Neuronal stem cell (in vitro differentiated cells): ENCODE results near the gene LDLRAD3.

Experiments used
- DNase-seq: peaks from one replicate; pipeline ENCODE4 v3.0.0-alpha.2; 2013; ENCODE audit warnings: low spot score
- H2AFZ ChIP-seq: one replicate; pipeline ENCODE4 v1.6.1; 2013; ENCODE audit warnings: mild to moderate bottlenecking, low read length, inconsistent platforms
- H2AK5ac ChIP-seq: 2 replicates; pipeline ENCODE4 v1.6.1; 2013; ENCODE audit warnings: low read depth, mild to moderate bottlenecking, inconsistent platforms, low read length, moderate library complexity, mixed read lengths
- H2BK120ac ChIP-seq: 2 replicates; pipeline ENCODE4 v1.6.1; 2013; ENCODE audit warnings: low read depth, mild to moderate bottlenecking, inconsistent platforms, low read length, moderate library complexity, mixed read lengths
- H2BK12ac ChIP-seq: one replicate; pipeline ENCODE4 v1.6.1; 2013; ENCODE audit warnings: low read length, inconsistent platforms
- H2BK15ac ChIP-seq: 2 replicates; pipeline ENCODE4 v1.6.1; 2013; ENCODE audit warnings: mild to moderate bottlenecking, low read length, inconsistent platforms, mixed read lengths
- H2BK5ac ChIP-seq: one replicate; pipeline ENCODE4 v1.6.1; 2013; ENCODE audit warnings: inconsistent platforms, mild to moderate bottlenecking, low read length, moderate library complexity
- H3K14ac ChIP-seq: one replicate; pipeline ENCODE4 v1.6.1; 2013; ENCODE audit warnings: low read length, inconsistent platforms
- H3K18ac ChIP-seq: 2 replicates; pipeline ENCODE4 v1.6.1; 2013; ENCODE audit warnings: low read length, inconsistent platforms
- H3K23ac ChIP-seq: 2 replicates; pipeline ENCODE4 v1.6.1; 2013; ENCODE audit warnings: low read depth, mild to moderate bottlenecking, mixed read lengths, low read length, inconsistent platforms; ENCODE audit not compliant: poor library complexity
- H3K27ac ChIP-seq: replicated peaks from 3 replicates; pipeline ENCODE4 v1.5.1; 2013; ENCODE audit warnings: low read length, inconsistent platforms
- H3K27me3 ChIP-seq, 3 experiments: 2 replicates each; pipeline ENCODE4 v1.6.1; 2013; ENCODE audit warnings: low read length in 3 of 3, mild to moderate bottlenecking in 2 of 3, inconsistent platforms in 1 of 3, low read depth in 1 of 3, mixed read lengths in 1 of 3, moderate library complexity in 1 of 3; ENCODE audit not compliant: control insufficient read depth in 3 of 3, insufficient read depth in 3 of 3
- H3K36me3 ChIP-seq, 2 donors: replicated peaks in 1 of 2; 2 replicates each; pipeline ENCODE4 v1.6.1; 2013; ENCODE audit warnings: low read length in 2 of 2; ENCODE audit not compliant: control insufficient read depth in 2 of 2, insufficient read depth in 2 of 2
- H3K4ac ChIP-seq: 2 replicates; pipeline ENCODE4 v1.6.1; 2013; ENCODE audit warnings: inconsistent platforms, mild to moderate bottlenecking, low read length, moderate library complexity
- H3K4me1 ChIP-seq, 2 donors: 1 replicate in 1 of 2; 2 replicates in 1 of 2; pipeline ENCODE4 v1.6.1; 2013; ENCODE audit warnings: low read length in 2 of 2, low read depth in 1 of 2; ENCODE audit not compliant: control insufficient read depth in 2 of 2, insufficient read depth in 1 of 2
- H3K4me2 ChIP-seq: one replicate; pipeline ENCODE4 v1.6.1; 2013; ENCODE audit warnings: mild to moderate bottlenecking, low read length, inconsistent platforms; ENCODE audit not compliant: insufficient read depth, poor library complexity, severe bottlenecking
- H3K4me3 ChIP-seq, 2 donors: 2 replicates each; pipeline ENCODE4 v1.5.1; 2013; ENCODE audit warnings: low read length in 2 of 2, mild to moderate bottlenecking in 2 of 2, inconsistent platforms in 1 of 2, moderate library complexity in 1 of 2
- H3K79me1 ChIP-seq: one replicate; pipeline ENCODE4 v1.6.1; 2013; ENCODE audit warnings: low read depth, mild to moderate bottlenecking, inconsistent platforms, low read length, moderate library complexity
- H3K9ac ChIP-seq: one replicate; pipeline ENCODE4 v1.6.1; 2013; ENCODE audit warnings: mild to moderate bottlenecking, low read depth, low read length, inconsistent platforms; ENCODE audit not compliant: poor library complexity
- H3K9me3 ChIP-seq, 2 donors: replicated peaks in 1 of 2; 2 replicates each; pipeline versions ENCODE3 to v1.6.1; 2013; ENCODE audit warnings: low read length in 2 of 2, mild to moderate bottlenecking in 2 of 2, inconsistent platforms in 1 of 2, low read depth in 1 of 2, mixed read lengths in 1 of 2, moderate library complexity in 1 of 2; ENCODE audit not compliant: control insufficient read depth in 2 of 2, insufficient read depth in 1 of 2
- H4K8ac ChIP-seq: one replicate; pipeline ENCODE4 v1.6.1; 2013; ENCODE audit warnings: low read depth, mild to moderate bottlenecking, inconsistent platforms, low read length, moderate library complexity
- H4K91ac ChIP-seq: one replicate; pipeline ENCODE4 v1.6.1; 2013; ENCODE audit warnings: low read length, low read depth, mild to moderate bottlenecking, inconsistent platforms; ENCODE audit not compliant: poor library complexity
- WGBS, 2 donors: extraction: QIAGEN DNeasy Blood & Tissue Kit; methylation state at CpG; one replicate each; pipeline ENCODE4 v1.1.7; 2013; ENCODE audit warnings: missing lambda C conversion rate in 2 of 2, mixed read lengths in 1 of 2; ENCODE audit not compliant: insufficient read length in 2 of 2, insufficient replicate concordance in 1 of 2; ENCODE audit errors: extremely low coverage in 2 of 2; 5-methylcytosine and 5-hydroxymethylcytosine counted together

The LDLRAD3 gene

DNA sequence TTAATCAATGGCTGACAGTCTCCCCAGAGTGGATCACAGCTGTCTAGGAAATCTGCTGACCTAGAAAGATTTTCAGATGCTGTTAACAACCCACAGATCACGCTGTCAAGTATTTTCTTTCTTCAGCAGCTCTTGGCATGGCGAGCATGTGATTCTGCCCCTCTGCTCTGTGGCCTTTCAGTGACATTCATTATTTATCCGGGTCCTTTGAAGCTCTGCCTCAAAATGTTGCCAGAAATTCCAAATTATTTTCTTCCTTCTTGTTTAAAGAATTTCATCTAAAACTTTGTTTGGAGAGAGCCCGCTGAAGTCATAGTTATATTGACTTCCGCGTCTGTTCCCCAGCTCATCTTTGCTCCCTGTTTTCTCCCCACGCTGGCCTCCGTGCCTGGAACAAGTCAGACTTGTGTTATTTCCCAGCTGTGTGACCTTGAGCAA lies 211.3 kb downstream of the LDLRAD3 start:
- H3K79me1 ChIP-seq = no peaks in the 10 kb centered on the region
- no peak overlapping the region for H3K4ac ChIP-seq
- H2BK120ac ChIP-seq = no peak overlapping the region
- no peak overlapping the region for H2BK15ac ChIP-seq
- H3K27me3 ChIP-seq = no peaks in the 10 kb centered on the region
- no peak for DNase-seq
- H2BK5ac ChIP-seq = no peak overlapping the region
- H4K91ac ChIP-seq = no peak overlapping the region
- H3K9me3 ChIP-seq = no peaks in the 10 kb centered on the region
- no peak overlapping the region for H3K18ac ChIP-seq
- H3K36me3 ChIP-seq = no peaks in the 10 kb centered on the region
- H3K14ac ChIP-seq = no peak overlapping the region
- peaks cover 8 to 17% of the 10 kb centered on the region in 2 donors for H3K4me1 ChIP-seq
- no peak overlapping the region for H2AK5ac ChIP-seq
- no peak overlapping the region for H2BK12ac ChIP-seq
- no peak overlapping the region for H3K23ac ChIP-seq
- no CpG with 5 or more reads among the region's 8 CpGs for WGBS, 2 donors
- no peak overlapping the region for H2AFZ ChIP-seq
- no peak overlapping the region for H3K4me2 ChIP-seq
- H3K4me3 ChIP-seq = no peak overlapping the region
- no peak overlapping the region for H3K27ac ChIP-seq
- H3K9ac ChIP-seq = no peak overlapping the region
- H4K8ac ChIP-seq = no peak overlapping the region

DNA sequence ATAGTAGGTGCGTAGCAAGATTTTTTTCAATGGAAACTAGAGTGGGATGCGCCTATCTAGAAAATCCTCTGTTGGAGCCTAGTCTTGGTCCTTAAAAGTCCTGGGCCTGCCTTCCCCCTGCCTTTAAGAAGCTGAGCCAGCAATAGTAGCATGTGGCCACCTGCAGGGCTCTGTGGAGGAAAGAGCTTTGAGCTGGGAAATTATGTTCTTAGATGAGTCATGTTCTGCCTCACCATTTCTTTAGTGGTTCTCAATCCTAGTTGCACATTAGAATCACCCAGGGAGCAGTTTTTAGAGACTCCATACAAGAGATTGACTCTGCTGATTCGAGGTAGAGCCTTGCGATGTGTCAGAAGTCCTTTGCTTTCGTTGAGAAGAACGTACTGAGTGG lies 211.9 kb downstream of the LDLRAD3 start:
- Histone ChIP-seq H2BK120ac (no peak overlapping the region), H2AFZ (no peak overlapping the region), H3K14ac (no peak overlapping the region), H3K4me1 (peaks cover 8 to 16% of the 10 kb centered on the region in 2 donors), H3K4ac (no peak overlapping the region), H3K23ac (no peak overlapping the region), H3K4me2 (no peak overlapping the region), H4K8ac (no peak overlapping the region), H2BK15ac (no peak overlapping the region), H4K91ac (no peak overlapping the region), H3K27ac (no peak overlapping the region), H2BK5ac (no peak overlapping the region), H3K27me3 (no peaks in the 10 kb centered on the region), H3K4me3 (no peak overlapping the region), H3K79me1 (no peaks in the 10 kb centered on the region), H3K9ac (no peak overlapping the region), H2AK5ac (no peak overlapping the region), H2BK12ac (no peak overlapping the region), H3K36me3 (no peaks in the 10 kb centered on the region), H3K18ac (no peak overlapping the region), H3K9me3 (no peaks in the 10 kb centered on the region)
- no peak for DNase-seq
- no CpG with 5 or more reads among the region's 6 CpGs for WGBS, 2 donors

DNA sequence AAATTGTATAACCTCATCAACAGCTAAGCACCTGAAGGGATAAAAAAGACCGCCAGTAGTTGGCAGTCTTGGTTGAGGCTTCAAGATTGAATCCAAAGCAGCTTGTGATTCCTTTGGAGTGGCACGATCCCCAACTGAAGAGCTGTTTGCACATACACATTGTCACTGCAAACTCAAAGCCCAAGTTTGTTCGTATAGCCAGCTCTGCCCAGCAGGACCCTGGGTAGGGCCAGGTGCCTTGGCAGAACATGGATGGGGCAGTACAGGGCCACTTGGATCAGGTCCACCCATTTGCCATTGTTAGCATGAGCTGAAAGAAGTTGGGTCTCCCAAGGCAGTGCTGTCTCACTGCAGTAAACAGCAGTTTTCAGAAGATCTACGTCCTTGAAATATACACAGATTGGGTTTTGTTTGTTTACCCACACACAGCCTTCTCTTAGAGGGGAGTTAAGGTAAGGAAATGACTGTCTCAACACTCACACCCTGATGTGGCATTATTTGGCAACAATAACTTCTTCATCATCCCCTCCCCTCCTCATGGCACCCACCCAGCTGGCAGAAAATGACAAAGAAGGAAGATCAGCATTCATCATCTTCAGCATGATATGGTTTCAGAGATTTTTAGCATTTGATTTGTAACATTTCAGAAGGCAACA lies 212.4 kb downstream of the LDLRAD3 start:
- Histone ChIP-seq H3K4ac (no peak overlapping the region), H2AK5ac (no peak overlapping the region), H4K8ac (no peak overlapping the region), H3K36me3 (no peaks in the 10 kb centered on the region), H2BK15ac (no peak overlapping the region), H3K9me3 (no peaks in the 10 kb centered on the region), H3K9ac (no peak overlapping the region), H2BK12ac (no peak overlapping the region), H3K4me3 (no peak overlapping the region), H2BK120ac (no peak overlapping the region), H3K79me1 (no peaks in the 10 kb centered on the region), H2BK5ac (no peak overlapping the region), H3K4me2 (no peak overlapping the region), H3K4me1 (peaks cover 8 to 16% of the 10 kb centered on the region in 2 donors), H3K27me3 (no peaks in the 10 kb centered on the region), H3K14ac (no peak overlapping the region), H3K27ac (no peak overlapping the region), H4K91ac (no peak overlapping the region), H3K23ac (no peak overlapping the region), H3K18ac (peak overlapping the region; percentile 46), H2AFZ (no peak overlapping the region)
- no CpG with 5 or more reads among the region's 4 CpGs for WGBS, 2 donors
- DNase-seq = no peak

DNA sequence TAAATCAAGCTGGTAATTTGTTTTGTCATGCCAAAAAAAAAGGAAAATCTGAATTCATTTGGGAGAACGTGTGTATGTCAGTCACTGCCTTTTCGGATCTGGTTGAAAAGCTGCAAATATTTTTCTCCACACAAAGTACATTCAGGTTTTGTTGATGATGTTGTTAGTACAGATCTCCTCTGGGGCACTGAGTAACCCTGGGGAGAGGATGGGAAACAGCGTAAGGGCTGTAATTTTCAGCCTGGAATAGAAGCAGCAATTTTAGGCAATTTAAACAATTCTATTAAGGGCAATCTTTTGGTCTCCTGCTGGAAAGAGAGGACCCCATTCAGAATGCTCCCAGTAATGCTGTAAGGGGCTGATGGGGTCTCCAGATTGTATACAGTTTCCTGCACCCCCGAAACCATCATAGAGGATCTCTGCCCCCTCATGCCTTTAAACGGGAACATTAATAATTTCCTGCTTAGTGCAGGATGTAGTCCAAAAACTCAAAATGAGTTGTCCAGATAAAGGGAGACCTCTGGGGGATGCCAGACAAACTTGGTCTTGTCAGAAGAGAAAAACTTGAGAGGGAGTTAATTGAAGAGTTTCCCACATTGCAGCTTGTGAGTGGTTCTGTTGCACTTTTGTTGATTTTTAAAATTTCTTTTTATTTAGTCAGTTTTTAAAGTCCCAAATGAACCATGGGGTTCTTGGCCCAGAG lies 213.1 kb downstream of the LDLRAD3 start:
- Histone ChIP-seq H3K14ac (no peak overlapping the region), H3K9me3 (no peaks in the 10 kb centered on the region), H3K9ac (no peak overlapping the region), H2BK5ac (no peak overlapping the region), H2BK15ac (no peak overlapping the region), H3K27ac (no peak overlapping the region), H2AFZ (no peak overlapping the region), H2AK5ac (no peak overlapping the region), H3K27me3 (no peaks in the 10 kb centered on the region), H3K4me3 (no peak overlapping the region), H3K4me1 (peaks cover 9 to 16% of the 10 kb centered on the region in 2 donors), H3K79me1 (no peaks in the 10 kb centered on the region), H4K91ac (no peak overlapping the region), H3K4me2 (no peak overlapping the region), H3K4ac (no peak overlapping the region), H4K8ac (no peak overlapping the region), H3K36me3 (no peaks in the 10 kb centered on the region), H2BK12ac (no peak overlapping the region), H2BK120ac (no peak overlapping the region), H3K18ac (no peak overlapping the region), H3K23ac (no peak overlapping the region)
- DNase-seq = no peak
- no CpG with 5 or more reads among the region's 5 CpGs for WGBS, 2 donors
